GM12878 (cell line): ENCODE results near the gene RALGAPB. TPM values are rescaled to one million over a fixed set of nuclear protein-coding genes. Genes with fewer than 3 reads are reported as not detected.

Source experiments
- BCL11A ChIP-seq: IDR thresholded peaks from 2 replicates; pipeline ENCODE4 v1.6.1; 2011; ENCODE audit warnings: low read depth, low read length
- CHD4 ChIP-seq: fragments of 200-600 bp; sonication (generic); IDR thresholded peaks from 2 replicates; pipeline ENCODE4 v1.6.1; 2016; ENCODE audit warnings: mild to moderate bottlenecking
- CREB1 ChIP-seq: IDR thresholded peaks from 2 replicates; pipeline ENCODE4 v1.6.1; 2012; ENCODE audit warnings: low read depth, mild to moderate bottlenecking, inconsistent platforms
- EP300 ChIP-seq, 2 experiments: fragments of 150-350 bp in 1 of 2; IDR thresholded peaks; 2 replicates each; pipeline ENCODE4 v1.6.1; 2011 to 2012; ENCODE audit warnings: low read depth in 2 of 2, low read length in 2 of 2, borderline replicate concordance in 1 of 2, improper control_type of control experiment in 1 of 2, inconsistent platforms in 1 of 2; ENCODE audit not compliant: control insufficient read depth in 1 of 2
- FOS ChIP-seq: IDR thresholded peaks from 3 replicates; pipeline ENCODE4 v1.6.1; 2011; ENCODE audit warnings: borderline replicate concordance; ENCODE audit not compliant: insufficient read length; ENCODE audit errors: extremely low read depth
- MTA3 ChIP-seq: IDR thresholded peaks from 2 replicates; pipeline ENCODE4 v1.6.1; 2012; ENCODE audit warnings: low read length, inconsistent platforms, borderline replicate concordance
- NFYB ChIP-seq: IDR thresholded peaks from 2 replicates; pipeline ENCODE4 v1.6.1; 2011; ENCODE audit warnings: low read depth, mild to moderate bottlenecking, low read length, improper control_type of control experiment, moderate library complexity; ENCODE audit not compliant: insufficient read depth
- NR2F1 ChIP-seq: fragments of 450-650 bp; conservative IDR thresholded peaks from 2 replicates; pipeline ENCODE4 v1.6.1; 2017; ENCODE audit warnings: mild to moderate bottlenecking
- RB1 ChIP-seq: fragments of 450-650 bp; formaldehyde crosslinking; IDR thresholded peaks from 2 replicates; pipeline ENCODE4 v1.6.1; 2017; ENCODE audit warnings: mild to moderate bottlenecking, borderline replicate concordance
- SREBF1 ChIP-seq: IDR thresholded peaks from 2 replicates; pipeline ENCODE4 v1.6.1; 2012; ENCODE audit warnings: mild to moderate bottlenecking, low read length
- STAT1 ChIP-seq: fragments of 450-650 bp; conservative IDR thresholded peaks from 2 replicates; pipeline ENCODE4 v1.6.1; 2014; ENCODE audit warnings: antibody characterized with exemption, mild to moderate bottlenecking
- ZNF217 ChIP-seq: fragments of 450-650 bp; IDR thresholded peaks from 2 replicates; pipeline ENCODE4 v1.6.1; 2017; ENCODE audit warnings: antibody characterized with exemption, mild to moderate bottlenecking
- polyA plus RNA-seq, 11 experiments: library from polyadenylated mRNA; depleted of rRNA in 4 of 11; unstranded in 6 of 11; stranded (reverse) in 5 of 11; fragments of >200 nt; fragmentation: Nextera tagmentation in 4 of 11; fragmentation: Illumina TruSeq in 1 of 11; extraction: Ambion mirVana in 4 of 11; extraction: Trizol in 1 of 11; gene quantifications; 1 replicate in 1 of 11; 2 replicates in 10 of 11; pipeline versions ENCODE4 v1.2.1 to v1.2.3, GENCODE V29; 2011 to 2016; ENCODE audit warnings: inconsistent platforms in 2 of 11, missing spikeins in 2 of 11, low read depth in 1 of 11
- total RNA-seq, 4 experiments: library from RNA; depleted of rRNA in 3 of 4; stranded (reverse); fragments of >200 nt in 3 of 4; fragmentation: Illumina TruSeq in 1 of 4; extraction: Trizol in 1 of 4; gene quantifications; 2 replicates each; pipeline versions ENCODE4 v1.2.1 to v1.2.3, GENCODE V29; 2013 to 2021
- TF ChIP-seq, protein P1 (sequence below): IDR thresholded peaks from 2 replicates; pipeline ENCODE4 v1.6.1; 2011; ENCODE audit warnings: low read depth, mild to moderate bottlenecking, low read length, moderate library complexity, borderline replicate concordance; ENCODE audit errors: extremely low read depth
- TF ChIP-seq, protein P2 (sequence below): IDR thresholded peaks from 2 replicates; pipeline ENCODE4 v1.6.1; 2012; ENCODE audit warnings: low read depth, low read length, improper control_type of control experiment
- TF ChIP-seq, protein P3 (sequence below): fragments of 450-650 bp; IDR thresholded peaks from 2 replicates; pipeline ENCODE4 v1.6.1; 2014; ENCODE audit warnings: mild to moderate bottlenecking
- TF ChIP-seq, protein P4 (sequence below): fragments of 450-650 bp; IDR thresholded peaks from 2 replicates; pipeline ENCODE4 v1.6.1; 2017; ENCODE audit warnings: antibody characterized with exemption, mild to moderate bottlenecking, moderate library complexity
- TF ChIP-seq, protein P5 (sequence below): fragments of 450-650 bp; IDR thresholded peaks from 2 replicates; pipeline ENCODE4 v1.6.1; 2016; ENCODE audit warnings: mild to moderate bottlenecking
- TF ChIP-seq, protein P6 (sequence below): fragments of 450-650 bp; IDR thresholded peaks from 2 replicates; pipeline ENCODE4 v1.6.1; 2018; ENCODE audit warnings: mild to moderate bottlenecking, low read depth, moderate library complexity; ENCODE audit not compliant: partially characterized antibody

The RALGAPB gene
- total and polyA plus RNA-seq, 10 of the 15 experiments (the other 5 are each of a cell fraction or from before 2014, with no cell fraction given) = 3.7 to 23.2 (median 15.5) TPM

DNA sequence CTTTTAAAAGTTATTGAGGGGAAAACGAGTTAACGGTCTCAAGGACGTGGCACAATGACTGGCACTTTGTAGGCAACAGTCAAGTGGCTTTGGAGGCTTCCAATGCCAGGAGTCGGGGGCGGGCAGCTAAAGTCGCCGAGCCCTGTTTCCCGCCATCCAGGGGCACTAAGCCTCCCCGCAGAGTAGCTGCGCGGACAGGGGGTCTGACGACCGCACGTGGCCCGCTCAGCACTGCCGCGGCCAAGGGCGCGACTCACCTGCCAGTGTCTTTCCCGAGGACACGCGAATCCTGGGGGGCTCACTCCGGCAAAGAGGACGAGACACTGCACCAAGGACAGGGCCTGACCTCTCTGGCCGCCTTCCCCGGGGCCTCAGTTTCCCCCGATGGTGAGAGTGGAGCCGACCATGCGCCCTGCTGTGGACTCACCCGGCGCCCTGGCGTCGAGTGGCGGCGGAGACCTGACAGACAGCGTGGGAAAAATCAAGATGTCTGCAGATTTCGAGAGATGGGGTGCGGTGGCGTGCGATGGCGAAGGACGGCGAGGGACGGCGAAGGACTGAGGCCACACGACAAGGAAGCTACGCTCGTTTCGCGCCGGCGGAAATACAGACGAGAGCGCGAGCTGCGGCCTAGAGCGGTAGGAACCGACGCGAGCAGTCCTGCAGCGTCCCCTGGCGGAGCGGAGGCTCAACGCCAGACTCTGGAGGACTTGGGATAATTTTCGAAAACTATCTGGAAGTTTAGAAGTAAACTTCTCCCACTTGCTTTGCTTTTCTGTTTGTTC, 37.7 kb upstream of the RALGAPB start, which contains the start of gene SNHG17 (continued):
- TF ChIP-seq, protein P1, sequence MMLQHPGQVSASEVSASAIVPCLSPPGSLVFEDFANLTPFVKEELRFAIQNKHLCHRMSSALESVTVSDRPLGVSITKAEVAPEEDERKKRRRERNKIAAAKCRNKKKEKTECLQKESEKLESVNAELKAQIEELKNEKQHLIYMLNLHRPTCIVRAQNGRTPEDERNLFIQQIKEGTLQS = 0 out of 2 replicates have a peak, but pooled peaks have one; percentile 19
- TF ChIP-seq MTA3 (no peak), NFYB (no peak), CHD4 (no peak), SREBF1 (0 out of 2 replicates have a peak, but pooled peaks have one; percentile 13), ZNF217 (peak; percentile 64; the same call in 1 of the 2 replicates), STAT1 (peak; percentile 96), EP300 (IDR thresholded peaks at IDR 0.05; ENCODE audit: borderline replicate concordance in 1 of 2, control insufficient read depth in 1 of 2, low read depth in 2 of 2, low read length in 2 of 2) (no peak), CREB1 (peak; percentile 97), FOS (no peak), BCL11A (peak; percentile 56; the same call in 1 of the 2 replicates), RB1 (peak; percentile 96; the same call in 1 of the 2 replicates), NR2F1 (0 out of 2 replicates have a peak, but pooled peaks have one; percentile 40)
- TF ChIP-seq, protein P2, sequence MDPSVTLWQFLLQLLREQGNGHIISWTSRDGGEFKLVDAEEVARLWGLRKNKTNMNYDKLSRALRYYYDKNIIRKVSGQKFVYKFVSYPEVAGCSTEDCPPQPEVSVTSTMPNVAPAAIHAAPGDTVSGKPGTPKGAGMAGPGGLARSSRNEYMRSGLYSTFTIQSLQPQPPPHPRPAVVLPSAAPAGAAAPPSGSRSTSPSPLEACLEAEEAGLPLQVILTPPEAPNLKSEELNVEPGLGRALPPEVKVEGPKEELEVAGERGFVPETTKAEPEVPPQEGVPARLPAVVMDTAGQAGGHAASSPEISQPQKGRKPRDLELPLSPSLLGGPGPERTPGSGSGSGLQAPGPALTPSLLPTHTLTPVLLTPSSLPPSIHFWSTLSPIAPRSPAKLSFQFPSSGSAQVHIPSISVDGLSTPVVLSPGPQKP = peak; percentile 96
- TF ChIP-seq, protein P3, sequence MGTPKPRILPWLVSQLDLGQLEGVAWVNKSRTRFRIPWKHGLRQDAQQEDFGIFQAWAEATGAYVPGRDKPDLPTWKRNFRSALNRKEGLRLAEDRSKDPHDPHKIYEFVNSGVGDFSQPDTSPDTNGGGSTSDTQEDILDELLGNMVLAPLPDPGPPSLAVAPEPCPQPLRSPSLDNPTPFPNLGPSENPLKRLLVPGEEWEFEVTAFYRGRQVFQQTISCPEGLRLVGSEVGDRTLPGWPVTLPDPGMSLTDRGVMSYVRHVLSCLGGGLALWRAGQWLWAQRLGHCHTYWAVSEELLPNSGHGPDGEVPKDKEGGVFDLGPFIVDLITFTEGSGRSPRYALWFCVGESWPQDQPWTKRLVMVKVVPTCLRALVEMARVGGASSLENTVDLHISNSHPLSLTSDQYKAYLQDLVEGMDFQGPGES = 0 out of 2 replicates have a peak, but pooled peaks have one; percentile 44
- TF ChIP-seq, protein P4, sequence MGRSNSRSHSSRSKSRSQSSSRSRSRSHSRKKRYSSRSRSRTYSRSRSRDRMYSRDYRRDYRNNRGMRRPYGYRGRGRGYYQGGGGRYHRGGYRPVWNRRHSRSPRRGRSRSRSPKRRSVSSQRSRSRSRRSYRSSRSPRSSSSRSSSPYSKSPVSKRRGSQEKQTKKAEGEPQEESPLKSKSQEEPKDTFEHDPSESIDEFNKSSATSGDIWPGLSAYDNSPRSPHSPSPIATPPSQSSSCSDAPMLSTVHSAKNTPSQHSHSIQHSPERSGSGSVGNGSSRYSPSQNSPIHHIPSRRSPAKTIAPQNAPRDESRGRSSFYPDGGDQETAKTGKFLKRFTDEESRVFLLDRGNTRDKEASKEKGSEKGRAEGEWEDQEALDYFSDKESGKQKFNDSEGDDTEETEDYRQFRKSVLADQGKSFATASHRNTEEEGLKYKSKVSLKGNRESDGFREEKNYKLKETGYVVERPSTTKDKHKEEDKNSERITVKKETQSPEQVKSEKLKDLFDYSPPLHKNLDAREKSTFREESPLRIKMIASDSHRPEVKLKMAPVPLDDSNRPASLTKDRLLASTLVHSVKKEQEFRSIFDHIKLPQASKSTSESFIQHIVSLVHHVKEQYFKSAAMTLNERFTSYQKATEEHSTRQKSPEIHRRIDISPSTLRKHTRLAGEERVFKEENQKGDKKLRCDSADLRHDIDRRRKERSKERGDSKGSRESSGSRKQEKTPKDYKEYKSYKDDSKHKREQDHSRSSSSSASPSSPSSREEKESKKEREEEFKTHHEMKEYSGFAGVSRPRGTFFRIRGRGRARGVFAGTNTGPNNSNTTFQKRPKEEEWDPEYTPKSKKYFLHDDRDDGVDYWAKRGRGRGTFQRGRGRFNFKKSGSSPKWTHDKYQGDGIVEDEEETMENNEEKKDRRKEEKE = 0 out of 2 replicates have a peak, but pooled peaks have one; percentile 39
- TF ChIP-seq, protein P5, sequence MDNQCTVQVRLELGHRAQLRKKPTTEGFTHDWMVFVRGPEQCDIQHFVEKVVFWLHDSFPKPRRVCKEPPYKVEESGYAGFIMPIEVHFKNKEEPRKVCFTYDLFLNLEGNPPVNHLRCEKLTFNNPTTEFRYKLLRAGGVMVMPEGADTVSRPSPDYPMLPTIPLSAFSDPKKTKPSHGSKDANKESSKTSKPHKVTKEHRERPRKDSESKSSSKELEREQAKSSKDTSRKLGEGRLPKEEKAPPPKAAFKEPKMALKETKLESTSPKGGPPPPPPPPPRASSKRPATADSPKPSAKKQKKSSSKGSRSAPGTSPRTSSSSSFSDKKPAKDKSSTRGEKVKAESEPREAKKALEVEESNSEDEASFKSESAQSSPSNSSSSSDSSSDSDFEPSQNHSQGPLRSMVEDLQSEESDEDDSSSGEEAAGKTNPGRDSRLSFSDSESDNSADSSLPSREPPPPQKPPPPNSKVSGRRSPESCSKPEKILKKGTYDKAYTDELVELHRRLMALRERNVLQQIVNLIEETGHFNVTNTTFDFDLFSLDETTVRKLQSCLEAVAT = peak; percentile 84
- TF ChIP-seq, protein P6, sequence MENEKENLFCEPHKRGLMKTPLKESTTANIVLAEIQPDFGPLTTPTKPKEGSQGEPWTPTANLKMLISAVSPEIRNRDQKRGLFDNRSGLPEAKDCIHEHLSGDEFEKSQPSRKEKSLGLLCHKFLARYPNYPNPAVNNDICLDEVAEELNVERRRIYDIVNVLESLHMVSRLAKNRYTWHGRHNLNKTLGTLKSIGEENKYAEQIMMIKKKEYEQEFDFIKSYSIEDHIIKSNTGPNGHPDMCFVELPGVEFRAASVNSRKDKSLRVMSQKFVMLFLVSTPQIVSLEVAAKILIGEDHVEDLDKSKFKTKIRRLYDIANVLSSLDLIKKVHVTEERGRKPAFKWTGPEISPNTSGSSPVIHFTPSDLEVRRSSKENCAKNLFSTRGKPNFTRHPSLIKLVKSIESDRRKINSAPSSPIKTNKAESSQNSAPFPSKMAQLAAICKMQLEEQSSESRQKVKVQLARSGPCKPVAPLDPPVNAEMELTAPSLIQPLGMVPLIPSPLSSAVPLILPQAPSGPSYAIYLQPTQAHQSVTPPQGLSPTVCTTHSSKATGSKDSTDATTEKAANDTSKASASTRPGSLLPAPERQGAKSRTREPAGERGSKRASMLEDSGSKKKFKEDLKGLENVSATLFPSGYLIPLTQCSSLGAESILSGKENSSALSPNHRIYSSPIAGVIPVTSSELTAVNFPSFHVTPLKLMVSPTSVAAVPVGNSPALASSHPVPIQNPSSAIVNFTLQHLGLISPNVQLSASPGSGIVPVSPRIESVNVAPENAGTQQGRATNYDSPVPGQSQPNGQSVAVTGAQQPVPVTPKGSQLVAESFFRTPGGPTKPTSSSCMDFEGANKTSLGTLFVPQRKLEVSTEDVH = peak; percentile 65
